Epithelial cell of proximal tubule (primary cell): ENCODE data around the gene FBLN2. TPM values are rescaled to one million over a fixed set of nuclear protein-coding genes. Genes with fewer than 3 reads are reported as not detected.

Experiments
- DNase-seq: peaks from one replicate; pipeline ENCODE4 v3.0.0-alpha.2; 2011; ENCODE audit warnings: low read depth
- H3K4me3 ChIP-seq: 2 replicates; pipeline ENCODE4 v1.5.1; 2011; ENCODE audit warnings: low read depth, mild to moderate bottlenecking, low read length
- CTCF ChIP-seq: conservative IDR thresholded peaks from 2 replicates; pipeline ENCODE4 v1.5.1; 2012; ENCODE audit warnings: low read depth, mild to moderate bottlenecking, low read length
- total RNA-seq: library from RNA; depleted of rRNA; stranded (reverse); fragments of >200 nt; gene quantifications from 2 replicates; pipeline ENCODE4 v1.2.3, GENCODE V29; 2015

Gene FBLN2
- total RNA-seq, 1 donor from 2014 or later = 1.1 TPM

DNA sequence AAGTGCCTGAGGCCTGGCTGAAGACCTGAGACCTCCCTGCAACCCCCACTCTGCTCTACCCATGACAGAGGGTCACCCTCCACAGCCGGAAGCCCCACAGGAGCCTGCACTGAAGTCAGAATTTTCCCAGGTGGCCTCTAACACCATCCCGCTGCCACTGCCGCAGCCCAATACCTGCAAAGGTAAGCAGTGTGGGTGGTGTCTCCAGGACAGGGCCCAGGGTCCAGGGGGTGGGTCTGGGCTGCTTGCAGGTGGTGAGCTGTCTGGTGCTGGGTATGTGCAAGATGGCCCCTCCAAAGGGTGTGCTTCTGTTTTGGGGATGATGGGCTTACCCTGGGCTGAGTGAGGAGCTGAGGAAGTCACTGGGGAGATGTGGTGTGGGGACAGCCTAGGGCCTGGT, 69.9 kb downstream of the FBLN2 start:
- DNase-seq = no peak
- H3K4me3 ChIP-seq = no peak overlapping the region
- TF ChIP-seq CTCF = no peak

GRCh38 chr3:13619661-13620230, 70.8 kb downstream of the FBLN2 start:
- no peak for DNase-seq
- no peak overlapping the region for H3K4me3 ChIP-seq
- TF ChIP-seq CTCF = no peak

GRCh38 chr3:13620281-13620680, 71.4 kb downstream of the FBLN2 start:
- no peak overlapping the region for H3K4me3 ChIP-seq
- TF ChIP-seq CTCF = no peak
- DNase-seq = no peak

GRCh38 chr3:13620776-13621365, 71.9 kb downstream of the FBLN2 start:
- DNase-seq = no peak
- TF ChIP-seq CTCF = no peak
- H3K4me3 ChIP-seq = no peak overlapping the region

GRCh38 chr3:13621381-13622221, 72.7 kb downstream of the FBLN2 start:
- H3K4me3 ChIP-seq = no peak overlapping the region
- DNase-seq = no peak
- TF ChIP-seq CTCF = no peak

DNA sequence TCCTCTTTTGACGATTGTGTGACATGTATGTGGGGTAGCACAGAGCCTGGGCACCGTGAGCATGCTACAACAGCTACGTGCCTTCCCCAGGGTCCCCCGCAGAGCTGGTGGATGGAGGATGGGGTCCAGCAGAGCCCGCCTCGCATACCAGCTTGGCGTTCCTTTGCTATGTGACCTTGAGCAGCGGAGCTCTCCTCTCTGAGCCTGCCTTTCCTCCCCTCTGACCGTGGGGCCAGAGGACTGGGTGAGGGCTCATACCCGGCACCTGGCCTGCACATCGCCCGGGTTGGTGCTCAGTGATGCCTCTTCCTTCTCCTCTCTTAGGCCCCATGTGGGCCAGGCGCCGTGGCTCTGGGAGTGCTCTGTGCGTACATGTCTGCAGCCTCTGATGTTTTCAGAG, 73.4 kb downstream of the FBLN2 start:
- no peak for DNase-seq
- H3K4me3 ChIP-seq = no peak overlapping the region
- TF ChIP-seq CTCF = no peak
